ENCODE data around the gene RSAD2.

DNA sequence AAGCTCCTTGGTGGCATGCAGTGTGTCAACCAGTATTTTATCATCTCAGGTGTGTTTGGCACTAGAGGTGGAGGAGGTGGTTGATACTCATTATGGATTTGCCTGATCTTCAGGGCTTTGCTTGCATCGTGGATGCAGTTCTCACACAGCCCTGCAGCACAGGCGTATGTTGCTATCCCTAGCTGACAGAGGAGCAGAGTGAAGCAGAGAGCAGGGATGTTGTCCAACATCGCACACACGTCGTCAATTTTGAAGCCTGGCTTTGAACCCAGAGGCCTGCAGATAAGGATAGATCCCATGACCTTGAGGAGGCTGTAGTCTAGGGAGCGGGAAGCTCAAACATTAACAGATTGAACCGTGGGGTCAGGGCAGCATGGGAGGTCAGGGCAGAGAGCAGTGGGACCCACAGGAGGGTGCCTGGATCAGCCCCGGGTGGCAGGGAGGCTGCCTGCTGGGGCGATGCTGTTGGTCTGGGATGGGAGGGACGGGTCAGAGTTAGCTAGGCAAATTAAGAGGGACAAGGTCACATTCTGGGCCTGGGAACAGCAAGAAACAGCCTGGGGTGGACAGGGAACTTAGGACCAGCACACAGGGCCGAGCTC lies 43.8 kb downstream of the RSAD2 start:
- no peak for TF ChIP-seq POLR2A (IDR thresholded peaks at IDR 0.05; ENCODE audit: low read depth, low read length)
- no peak for TF ChIP-seq SMC3 (IDR thresholded peaks at IDR 0.05; ENCODE audit: low read depth, low read length)
- TF ChIP-seq CTCF (conservative IDR thresholded peaks at IDR 0.05; ENCODE audit: low read depth, low read length), result no peak

Data from IMR-90 (cell line).